AG09319 (cell line): ENCODE data around the gene RAD51B.

Experiments
- DNase-seq: peaks from one replicate; pipeline ENCODE4 v3.0.0-alpha.2; 2010; ENCODE audit warnings: low read depth; ENCODE audit errors: extremely low read depth
- CTCF ChIP-seq: IDR thresholded peaks from 2 replicates; pipeline ENCODE4 v1.5.1; 2011; ENCODE audit warnings: low read depth, mild to moderate bottlenecking, inconsistent platforms, low read length, moderate library complexity

Gene RAD51B

DNA sequence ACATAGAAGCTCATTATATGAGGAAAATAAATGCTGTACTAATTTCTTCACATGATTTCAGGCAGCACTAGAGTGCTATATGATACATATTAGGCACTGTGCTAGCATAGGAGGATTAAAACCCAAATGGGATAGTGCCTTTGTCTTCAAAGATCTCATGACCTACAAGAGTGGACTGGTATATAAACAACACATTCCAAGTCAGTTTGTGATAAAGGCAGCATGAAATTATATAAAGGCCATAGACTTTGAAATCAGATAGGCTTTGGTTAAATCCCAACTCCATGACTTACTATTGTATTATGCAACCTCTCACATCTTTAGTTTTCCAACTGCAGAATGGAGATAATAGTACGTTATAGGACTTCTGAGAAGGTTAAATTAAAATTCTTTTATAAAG, 179.7 kb downstream of the RAD51B start:
- DNase-seq: no peak
- TF ChIP-seq CTCF: no peak

DNA sequence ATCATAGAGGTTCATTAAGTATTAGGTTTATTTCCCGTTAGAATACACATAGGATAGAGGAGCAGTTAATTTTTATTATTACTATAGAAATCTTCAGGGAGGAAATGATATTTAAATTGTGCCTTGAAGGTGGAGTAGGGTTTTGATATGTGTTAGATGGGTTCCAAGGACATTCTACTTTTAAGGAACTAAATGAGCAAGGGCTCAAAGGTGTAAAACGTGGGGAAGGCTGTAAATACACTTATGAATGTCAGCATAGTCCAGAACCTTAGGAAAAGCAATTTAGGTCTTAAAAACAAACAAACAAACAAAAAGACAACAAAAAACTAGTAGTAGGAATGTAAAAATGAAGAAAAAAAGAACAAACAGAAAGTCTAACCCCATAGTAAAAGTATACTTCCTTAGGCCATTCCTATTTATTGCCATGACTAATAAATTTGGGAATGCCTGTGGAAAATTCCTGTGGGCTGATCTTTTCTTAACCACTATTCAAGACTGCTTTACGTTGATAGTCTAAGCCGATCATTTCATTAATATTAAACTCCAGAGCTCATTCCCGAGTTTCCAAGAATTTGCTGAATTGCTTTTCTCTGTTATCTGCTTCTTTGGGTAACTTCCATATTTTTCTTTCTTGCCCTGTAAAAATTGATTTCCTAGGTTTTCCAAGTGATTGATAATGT, 180.3 kb downstream of the RAD51B start:
- no peak for DNase-seq
- TF ChIP-seq CTCF: no peak

DNA sequence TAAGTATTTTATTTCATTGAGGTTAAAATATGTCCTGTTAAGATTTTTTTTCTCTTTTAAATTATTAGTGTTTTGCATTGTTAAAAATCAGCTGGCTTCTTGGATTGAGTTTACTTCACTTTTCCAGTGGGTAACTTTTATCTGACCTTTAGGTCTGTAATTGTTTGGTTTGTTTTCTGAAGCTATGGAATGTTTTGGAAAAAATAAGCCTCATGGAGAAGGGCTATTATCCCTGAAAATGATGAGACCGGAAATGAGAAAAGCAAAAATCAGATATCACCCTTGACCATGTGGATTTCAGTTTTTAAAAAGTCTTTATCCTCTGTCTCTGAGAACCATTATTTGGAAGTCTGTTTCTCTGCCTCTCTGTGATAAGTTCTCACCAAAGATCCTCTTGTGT, 180.9 kb downstream of the RAD51B start:
- DNase-seq: no peak
- no peak for TF ChIP-seq CTCF

GRCh38 chr14:68008491-68008890, 188.9 kb downstream of the RAD51B start:
- no peak for TF ChIP-seq CTCF
- DNase-seq: no peak

DNA sequence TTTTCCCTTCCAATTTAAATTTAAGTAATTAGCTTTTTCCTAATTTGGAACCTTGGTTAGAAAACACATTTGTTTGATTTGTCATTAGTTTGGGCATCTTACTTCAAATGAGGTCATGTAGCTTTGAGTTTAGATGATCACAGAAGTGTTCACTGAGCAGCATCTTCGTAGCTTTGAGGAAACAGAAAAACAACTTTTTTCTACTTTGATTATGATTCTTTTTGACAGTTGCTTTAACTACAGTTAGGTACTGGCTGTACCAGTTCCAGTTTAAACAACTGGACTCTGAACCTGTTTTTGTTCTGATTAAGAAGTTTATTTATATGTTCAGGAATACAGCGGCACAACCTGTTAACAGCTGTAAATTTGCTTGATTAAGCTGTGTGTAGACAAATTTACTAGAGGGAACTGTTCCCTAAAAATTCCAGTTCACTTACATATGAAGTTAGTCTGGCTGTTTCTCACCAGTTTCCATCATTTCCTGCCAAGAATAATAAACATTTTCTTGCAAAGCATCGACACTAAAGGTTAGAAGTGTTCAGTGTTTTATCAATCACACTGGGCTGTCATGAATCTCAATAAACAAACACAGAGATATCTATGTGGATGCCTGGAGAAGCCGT, 191.9 kb downstream of the RAD51B start:
- TF ChIP-seq CTCF: no peak

GRCh38 chr14:68012871-68013270, 193.3 kb downstream of the RAD51B start:
- TF ChIP-seq CTCF: no peak
- DNase-seq: no peak

More for the DNA sequence above, 191.9 kb downstream of the RAD51B start:
- DNase-seq: no peak

DNA sequence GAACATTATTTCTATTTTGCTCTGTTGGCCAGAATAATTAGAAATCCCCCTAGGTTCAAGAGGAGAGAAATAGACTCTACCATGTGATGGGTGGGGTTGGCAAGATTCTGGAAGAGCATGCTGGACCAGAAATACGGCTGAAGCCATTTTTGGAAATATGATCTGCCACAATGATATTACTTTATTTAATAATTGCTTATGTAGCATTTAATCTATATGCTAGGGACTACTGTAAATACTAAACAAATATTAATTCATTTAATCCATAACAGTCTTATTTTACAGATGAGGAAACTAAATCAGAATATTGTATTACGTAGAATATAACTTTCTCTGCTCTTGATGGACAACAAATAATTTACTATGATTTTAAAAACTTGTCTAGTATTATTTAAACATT, 193.7 kb downstream of the RAD51B start:
- TF ChIP-seq CTCF: no peak
- no peak for DNase-seq
